DMS 273 (cell line): ENCODE results near the gene ANKRD10.

Experiments
- DNase-seq: peaks from one replicate; lab custom pipeline; 2025; ENCODE audit not compliant: unreplicated experiment; lab: John Stamatoyannopoulos, UW

Gene ANKRD10

GRCh38 chr13:110885966-110886869, 28.7 kb downstream of the ANKRD10 start:
- DNase-seq = peak; percentile 26

- no peak for DNase-seq
Observed at GRCh38 chr13:110885516-110885915, 29.4 kb downstream of the ANKRD10 start.

- DNase-seq = no peak
Observed at GRCh38 chr13:110884517-110884916, 30.4 kb downstream of the ANKRD10 start.

- DNase-seq = no peak
Observed at GRCh38 chr13:110883542-110883941, 31.3 kb downstream of the ANKRD10 start.

- DNase-seq = no peak
Observed at GRCh38 chr13:110882972-110883371, 31.9 kb downstream of the ANKRD10 start.

GRCh38 chr13:110881839-110882627, 32.8 kb downstream of the ANKRD10 start:
- DNase-seq = no peak

GRCh38 chr13:110880627-110881026, 34.2 kb downstream of the ANKRD10 start:
- DNase-seq = no peak

GRCh38 chr13:110879482-110879881, 35.4 kb downstream of the ANKRD10 start:
- DNase-seq = no peak

- no peak for DNase-seq
Observed at GRCh38 chr13:110877737-110878258, 37.1 kb downstream of the ANKRD10 start.

- DNase-seq = no peak
Observed at GRCh38 chr13:110876609-110877008, 38.3 kb downstream of the ANKRD10 start.

GRCh38 chr13:110875241-110875640, 39.6 kb downstream of the ANKRD10 start:
- no peak for DNase-seq

- peak; percentile 84 for DNase-seq
Observed at GRCh38 chr13:110874508-110874960, 40.3 kb downstream of the ANKRD10 start.

GRCh38 chr13:110873639-110874507, 41.0 kb downstream of the ANKRD10 start:
- no peak for DNase-seq

- DNase-seq = no peak
Observed at GRCh38 chr13:110872768-110873638, 41.9 kb downstream of the ANKRD10 start.

GRCh38 chr13:110872034-110872767, 42.7 kb downstream of the ANKRD10 start:
- no peak for DNase-seq

- peak; percentile 31 for DNase-seq
Observed at GRCh38 chr13:110869805-110870706, 44.8 kb downstream of the ANKRD10 start.

GRCh38 chr13:110869231-110869804, 45.6 kb downstream of the ANKRD10 start:
- DNase-seq = no peak

- no peak for DNase-seq
Observed at GRCh38 chr13:110868720-110869119, 46.1 kb downstream of the ANKRD10 start.
